Neural crest cell (in vitro differentiated cells): ENCODE results near the gene SLC6A7. TPM values are rescaled to one million over a fixed set of nuclear protein-coding genes. Genes with fewer than 3 reads are reported as not detected.

Experiments
- DNase-seq: peaks from one replicate; pipeline ENCODE4 v3.0.0; 2021; ENCODE audit warnings: low read depth, mixed read lengths, low spot score
- H3K27ac Mint-ChIP-seq: one replicate; pipeline ENCODE4 v1.8.0; 2021; ENCODE audit warnings: mild to moderate bottlenecking, mixed read lengths; ENCODE audit not compliant: unreplicated experiment
- H3K27me3 Mint-ChIP-seq: 2 replicates; pipeline ENCODE4 v1.8.0; 2021; ENCODE audit warnings: low read depth, mild to moderate bottlenecking, mixed read lengths
- H3K36me3 Mint-ChIP-seq: 2 replicates; pipeline ENCODE4 v1.8.0; 2021; ENCODE audit warnings: low read depth, mild to moderate bottlenecking, mixed read lengths
- H3K4me1 Mint-ChIP-seq: 2 replicates; pipeline ENCODE4 v1.8.0; 2021; ENCODE audit warnings: mixed read lengths
- H3K4me3 Mint-ChIP-seq: one replicate; pipeline ENCODE4 v1.8.0; 2021; ENCODE audit warnings: mild to moderate bottlenecking, mixed read lengths
- H3K9me3 Mint-ChIP-seq: 2 replicates; pipeline ENCODE4 v1.8.0; 2021; ENCODE audit warnings: mixed read lengths
- CTCF ChIP-seq: fragments of 200-600 bp; sonication (generic); conservative IDR thresholded peaks from 2 replicates; pipeline ENCODE4 v1.5.0; 2021; ENCODE audit warnings: antibody characterized with exemption, mild to moderate bottlenecking
- total RNA-seq: library from RNA; stranded (reverse); gene quantifications from 2 replicates; pipeline ENCODE4 v1.2.1, GENCODE V29; 2021

SLC6A7 gene
- total RNA-seq, 1 donor from 2014 or later = not detected

GRCh38 chr5:150236981-150237754, 47.3 kb downstream of the SLC6A7 start:
- TF ChIP-seq CTCF = no peak
- no peak for DNase-seq
- Mint-ChIP-seq H3K4me3 (no peak overlapping the region), H3K27ac (no peak overlapping the region), H3K9me3 (no peaks in the 10 kb centered on the region), H3K36me3 (no peaks in the 10 kb centered on the region), H3K27me3 (peaks cover 2% of the 10 kb centered on the region), H3K4me1 (peaks cover 13% of the 10 kb centered on the region)

GRCh38 chr5:150238646-150239045, 48.8 kb downstream of the SLC6A7 start:
- peaks cover 4% of the 10 kb centered on the region for H3K27me3 Mint-ChIP-seq
- H3K36me3 Mint-ChIP-seq = no peaks in the 10 kb centered on the region
- H3K4me1 Mint-ChIP-seq = peaks cover 19% of the 10 kb centered on the region
- no peaks in the 10 kb centered on the region for H3K9me3 Mint-ChIP-seq
- no peak overlapping the region for H3K4me3 Mint-ChIP-seq
- DNase-seq = no peak
- TF ChIP-seq CTCF = no peak
- H3K27ac Mint-ChIP-seq = no peak overlapping the region

DNA sequence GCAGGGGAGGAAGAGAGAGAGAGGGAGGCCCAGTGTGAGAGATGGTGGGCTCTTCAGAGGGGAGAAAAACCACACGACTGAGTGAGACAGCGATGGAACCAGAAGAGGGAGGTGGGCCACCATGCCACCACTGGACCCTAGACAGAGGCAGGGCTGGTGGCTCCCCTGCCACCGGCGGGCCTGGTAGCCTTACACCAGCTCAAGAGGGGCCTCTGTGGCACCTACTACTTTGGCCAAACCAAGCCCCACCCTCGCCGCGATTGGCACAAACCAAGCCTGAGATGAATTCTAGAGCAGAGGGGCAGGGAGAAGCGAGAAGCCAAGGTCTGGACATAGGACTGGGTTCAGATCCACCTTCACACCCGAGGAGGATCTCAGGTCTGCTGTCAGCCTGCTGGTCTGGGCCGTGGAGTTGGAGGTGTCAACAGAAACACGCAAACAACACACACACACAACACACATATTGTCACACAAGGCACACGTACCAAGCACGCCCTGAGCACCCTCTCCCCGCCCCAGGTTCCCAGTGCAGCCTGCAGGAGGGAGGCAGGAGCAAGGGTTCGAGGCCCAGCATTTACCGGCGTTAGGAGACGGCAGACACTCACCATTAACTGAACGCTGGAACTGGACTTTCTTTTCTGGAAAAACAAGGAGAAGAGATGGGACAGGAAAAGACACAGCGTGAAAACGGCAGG, 49.4 kb downstream of the SLC6A7 start:
- H3K9me3 Mint-ChIP-seq = no peaks in the 10 kb centered on the region
- H3K4me3 Mint-ChIP-seq = no peak overlapping the region
- no peak overlapping the region for H3K27ac Mint-ChIP-seq
- H3K36me3 Mint-ChIP-seq = no peaks in the 10 kb centered on the region
- H3K4me1 Mint-ChIP-seq = peaks cover 23% of the 10 kb centered on the region
- peaks cover 4% of the 10 kb centered on the region for H3K27me3 Mint-ChIP-seq
- DNase-seq = no peak
- TF ChIP-seq CTCF = no peak

DNA sequence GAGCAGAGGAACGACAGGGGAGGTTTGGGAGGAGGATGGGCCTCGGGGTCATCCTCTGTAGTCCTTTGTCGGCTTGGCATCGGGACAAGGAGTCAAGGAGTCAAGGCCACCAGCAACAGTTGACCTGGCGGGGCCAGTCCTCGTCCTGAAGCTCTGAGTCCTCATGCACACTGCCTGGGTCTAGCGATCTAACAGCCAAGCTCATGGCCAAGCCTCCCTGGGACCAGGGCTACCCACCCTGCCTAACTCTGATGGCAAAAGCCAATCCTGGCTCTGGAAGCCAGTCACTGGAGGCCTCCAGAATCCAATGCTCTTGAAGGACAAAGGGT, 49.9 kb downstream of the SLC6A7 start:
- Mint-ChIP-seq H3K4me3 (no peak overlapping the region), H3K27ac (no peak overlapping the region), H3K36me3 (no peaks in the 10 kb centered on the region), H3K9me3 (no peaks in the 10 kb centered on the region), H3K4me1 (peaks cover 24% of the 10 kb centered on the region), H3K27me3 (peaks cover 4% of the 10 kb centered on the region)
- TF ChIP-seq CTCF = no peak
- no peak for DNase-seq

GRCh38 chr5:150241298-150242160, 51.7 kb downstream of the SLC6A7 start:
- Mint-ChIP-seq H3K36me3 (no peaks in the 10 kb centered on the region), H3K4me3 (no peak overlapping the region), H3K27ac (peak overlapping the region; percentile 6)

More at GRCh38 chr5:150241298-150242160, 51.7 kb downstream of the SLC6A7 start:
- peaks cover 4% of the 10 kb centered on the region for H3K27me3 Mint-ChIP-seq
- no peak for DNase-seq
- no peaks in the 10 kb centered on the region for H3K9me3 Mint-ChIP-seq
- H3K4me1 Mint-ChIP-seq = peaks cover 26% of the 10 kb centered on the region
- no peak for TF ChIP-seq CTCF
